HG03159 (cell line): Measurements from ENCODE around the gene UBN1.
"Not testable (repeated sequence)": the region's sequence is repeated elsewhere in the genome, so short reads cannot be mapped to it uniquely, and the experiment has no call there.

Experiments used
- ATAC-seq: cut with Tn5 transposase; IDR thresholded peaks from one replicate; pipeline ENCODE4 v1.9.1; 2021; ENCODE audit warnings: mild to moderate bottlenecking, moderate library complexity; ENCODE audit not compliant: unreplicated experiment

Gene UBN1

GRCh38 chr16:4927661-4928060, 80.4 kb downstream of the UBN1 start:
- no peak for ATAC-seq

DNA sequence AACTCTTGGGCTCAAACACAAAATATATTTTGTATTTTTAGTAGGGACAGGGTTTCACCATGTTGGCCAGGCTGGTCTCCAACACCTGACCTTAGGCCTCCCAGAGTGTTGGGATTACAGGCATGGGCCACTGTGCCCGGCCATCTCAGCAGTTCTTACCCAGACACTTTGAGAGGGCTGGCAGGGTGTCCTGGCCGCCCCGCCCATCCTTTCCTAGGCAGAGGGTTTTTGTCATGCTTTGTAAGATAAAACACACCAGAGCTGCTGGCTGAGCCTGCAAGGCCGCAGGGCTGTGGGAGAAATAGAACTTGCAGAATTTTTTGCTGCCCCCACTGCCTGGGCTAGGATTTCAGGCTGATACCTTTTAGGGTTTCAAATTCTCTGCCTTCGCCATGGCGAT, 80.9 kb downstream of the UBN1 start:
- ATAC-seq: no peak

DNA sequence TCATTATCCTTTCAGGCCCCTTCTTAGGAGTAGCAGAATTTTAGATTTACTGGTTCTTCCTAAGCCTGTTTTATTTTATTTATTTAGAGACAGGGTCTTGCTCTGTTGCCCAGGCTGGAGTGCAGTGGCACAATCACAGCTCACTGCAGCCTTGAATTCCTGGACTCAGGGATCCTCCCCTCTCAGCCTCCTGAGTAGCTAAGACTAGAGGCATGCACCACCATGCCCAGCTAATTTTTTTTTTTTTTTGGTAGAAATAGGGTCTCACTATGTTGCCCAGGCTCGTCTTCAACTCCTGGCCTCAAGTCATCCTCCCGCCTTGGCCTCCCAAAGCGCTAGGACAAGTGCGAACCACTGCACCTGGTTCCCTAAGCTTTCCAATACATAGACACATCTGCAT, 82.3 kb downstream of the UBN1 start:
- not testable (repeated sequence) for ATAC-seq

- ATAC-seq: no peak
Measured at GRCh38 chr16:4931381-4931780, 84.1 kb downstream of the UBN1 start.
